HG03060 (cell line): ENCODE results near the gene C1QTNF5.

Source experiments
- ATAC-seq: cut with Tn5 transposase; IDR thresholded peaks from one replicate; pipeline ENCODE4 v1.9.1; 2021; ENCODE audit warnings: low read depth, moderate number of reproducible peaks; ENCODE audit not compliant: unreplicated experiment

The C1QTNF5 gene

DNA sequence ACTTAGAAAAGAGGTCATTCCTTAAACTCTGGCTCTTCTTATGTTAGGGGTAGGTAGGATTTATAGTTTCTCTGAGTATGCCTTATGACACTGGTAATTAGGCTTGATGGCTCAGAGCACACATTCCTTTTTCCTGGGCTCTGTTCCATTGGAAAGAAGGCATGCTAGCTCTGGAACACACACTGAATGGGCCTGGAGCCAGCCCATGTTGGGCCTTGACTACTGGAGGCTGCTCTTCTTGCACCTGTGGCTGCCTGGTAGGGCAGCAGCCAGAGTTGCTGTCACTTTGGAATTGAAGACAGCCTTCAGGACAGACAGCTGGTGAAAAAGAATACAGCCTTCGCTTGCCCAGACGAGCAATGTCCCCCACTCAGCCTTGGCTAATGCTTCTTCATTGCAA, 42.0 kb downstream of the C1QTNF5 start:
- ATAC-seq, result no peak

- ATAC-seq, result no peak
Observed at GRCh38 chr11:119297938-119298337, 42.7 kb downstream of the C1QTNF5 start.

- no peak for ATAC-seq
Observed at GRCh38 chr11:119295178-119295577, 45.5 kb downstream of the C1QTNF5 start.

DNA sequence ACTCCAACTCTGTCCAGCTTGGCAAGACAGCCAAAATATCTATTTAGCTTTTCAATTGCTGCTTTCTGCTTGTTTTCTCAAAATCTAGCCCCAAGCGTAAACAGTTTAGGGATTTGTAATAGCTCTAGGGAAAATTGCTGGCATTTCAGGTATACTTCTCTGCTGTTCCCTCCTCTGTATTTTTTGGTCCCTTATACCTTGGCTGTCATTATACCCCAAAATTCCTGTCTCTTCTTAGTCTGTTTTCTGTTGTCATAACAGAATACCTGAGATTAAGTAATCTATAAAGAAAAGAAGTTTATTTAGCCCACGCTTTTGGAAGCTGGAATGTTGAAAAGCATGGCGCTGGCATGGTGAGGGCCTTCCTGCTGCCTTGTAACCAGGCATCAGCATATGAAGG, 47.2 kb downstream of the C1QTNF5 start:
- ATAC-seq, result no peak

DNA sequence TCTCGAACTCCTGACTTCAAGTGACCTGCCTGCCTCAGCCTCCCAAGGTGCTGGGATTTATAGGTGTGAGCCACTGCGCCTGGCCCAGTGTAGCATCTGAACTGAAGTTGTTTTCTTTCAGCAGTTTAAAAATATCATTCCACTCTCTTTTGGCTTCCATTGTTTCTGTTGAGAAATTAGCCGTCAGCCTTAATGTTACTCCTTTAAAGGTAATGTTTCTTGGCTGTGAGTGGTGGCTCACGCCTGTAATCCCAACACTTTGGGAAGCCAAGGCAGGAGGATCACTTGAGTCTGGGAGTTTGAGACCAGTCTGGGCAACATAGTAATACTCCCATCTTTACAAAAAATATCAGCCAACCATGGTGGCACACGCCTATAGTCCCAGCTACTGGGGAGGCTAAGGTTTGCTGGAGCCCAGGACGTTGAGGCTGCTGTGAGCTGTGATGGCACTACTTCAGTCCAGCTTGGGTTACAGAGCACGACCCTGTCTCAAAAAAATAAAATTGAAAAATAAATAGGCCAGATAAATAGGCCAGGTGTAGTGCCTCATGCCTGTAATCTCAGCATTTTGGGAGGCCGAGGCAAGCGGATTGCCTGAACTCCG, 49.7 kb downstream of the C1QTNF5 start:
- ATAC-seq, result no peak
